Activated CD4-positive, alpha-beta T cell treated with anti-CD3 and anti-CD28 coated beads, Interleukin-2, amount 50 U/mL, for 16 hours (primary cell): ENCODE results near the gene SMIM35.

Experiments used
- DNase-seq: peaks from one replicate; pipeline ENCODE4 v3.0.0-alpha.2; 2020

Gene SMIM35

DNA sequence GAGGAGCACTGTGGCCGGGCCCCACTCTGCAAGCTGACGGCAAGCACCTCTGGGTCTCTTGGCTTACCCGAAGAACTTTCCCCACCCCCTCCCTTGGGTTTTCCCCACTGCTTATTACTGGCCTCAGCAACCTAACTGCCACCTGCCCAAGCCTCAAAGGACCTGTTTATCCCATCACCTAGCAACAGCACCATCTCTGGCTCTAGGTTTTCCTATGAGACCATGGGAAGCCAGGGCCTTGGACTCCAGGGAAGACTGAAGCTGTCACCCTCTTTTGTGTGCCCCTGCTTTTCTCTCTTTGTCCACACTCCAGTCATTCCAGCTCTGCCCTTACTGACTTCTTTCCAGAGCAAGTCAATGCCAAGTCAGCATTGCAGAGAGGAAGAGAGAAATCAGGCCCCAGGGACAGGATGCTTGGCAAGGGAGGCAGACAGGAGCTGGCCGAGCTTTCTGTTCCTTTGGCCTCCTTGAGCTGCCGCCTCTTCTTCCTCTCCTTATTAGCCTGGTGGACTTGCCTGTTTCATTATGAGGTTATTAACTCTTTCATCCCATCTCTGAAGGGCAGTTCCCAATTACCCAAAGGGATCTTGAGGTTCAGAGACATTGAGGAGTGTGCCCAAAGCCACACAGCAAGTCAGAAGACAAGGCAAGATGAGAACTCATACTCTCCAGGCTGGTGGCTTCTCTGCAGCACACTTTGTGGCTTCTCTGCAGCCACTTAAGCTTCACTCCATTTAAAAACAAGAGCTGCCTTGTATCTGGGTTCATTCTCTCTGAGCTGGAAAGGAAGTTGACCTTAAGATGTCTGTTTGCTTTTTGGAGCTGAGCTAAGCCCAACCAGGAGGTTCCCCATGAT is at the start of gene SMIM35:
Gene SMIM35 (minus strand): TSS at position 51 of the 856 bp plus-strand sequence. CDS start 206 bp downstream, outside the sequence.
- DNase-seq: no peak

DNA sequence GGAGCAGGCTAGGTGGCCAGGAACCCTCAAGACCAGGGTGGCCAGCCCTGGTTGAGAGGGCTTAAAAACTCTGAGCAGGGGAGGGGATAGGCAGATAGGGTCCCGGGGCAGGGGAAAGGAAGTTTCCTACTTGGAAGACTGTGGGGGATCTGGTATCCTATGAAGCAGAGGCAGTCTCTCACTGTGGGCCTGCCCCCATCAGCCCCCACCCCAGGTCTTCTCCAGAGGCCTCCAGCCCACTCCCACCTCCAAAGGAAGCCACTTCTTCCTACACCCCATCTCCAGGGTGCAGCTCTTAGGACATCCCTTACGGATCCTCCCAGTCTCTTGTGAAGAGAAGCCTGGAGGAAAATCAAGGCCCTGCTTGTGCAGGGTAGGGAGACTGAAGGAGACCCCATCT is 49.6 kb upstream of the SMIM35 start:
- no peak for DNase-seq

DNA sequence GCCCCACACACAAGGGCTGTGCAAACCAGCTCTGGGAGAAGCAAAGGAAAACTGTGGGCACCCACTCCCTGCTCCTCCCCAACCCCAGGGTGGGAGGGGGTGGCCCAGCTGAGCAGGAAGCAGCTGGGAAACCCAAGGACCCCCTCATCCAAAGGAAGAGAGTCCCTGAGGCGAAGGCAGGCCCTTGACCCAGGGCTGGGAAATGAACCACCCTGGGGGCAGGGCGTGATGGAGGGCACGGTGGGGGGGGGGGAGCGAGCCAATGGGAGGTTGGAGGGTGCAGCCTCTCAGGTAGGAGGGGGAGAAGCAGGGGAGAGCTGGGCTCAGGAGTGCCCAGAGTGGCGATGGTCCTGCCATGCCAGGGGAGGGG is 49.0 kb upstream of the SMIM35 start:
- no peak for DNase-seq

DNA sequence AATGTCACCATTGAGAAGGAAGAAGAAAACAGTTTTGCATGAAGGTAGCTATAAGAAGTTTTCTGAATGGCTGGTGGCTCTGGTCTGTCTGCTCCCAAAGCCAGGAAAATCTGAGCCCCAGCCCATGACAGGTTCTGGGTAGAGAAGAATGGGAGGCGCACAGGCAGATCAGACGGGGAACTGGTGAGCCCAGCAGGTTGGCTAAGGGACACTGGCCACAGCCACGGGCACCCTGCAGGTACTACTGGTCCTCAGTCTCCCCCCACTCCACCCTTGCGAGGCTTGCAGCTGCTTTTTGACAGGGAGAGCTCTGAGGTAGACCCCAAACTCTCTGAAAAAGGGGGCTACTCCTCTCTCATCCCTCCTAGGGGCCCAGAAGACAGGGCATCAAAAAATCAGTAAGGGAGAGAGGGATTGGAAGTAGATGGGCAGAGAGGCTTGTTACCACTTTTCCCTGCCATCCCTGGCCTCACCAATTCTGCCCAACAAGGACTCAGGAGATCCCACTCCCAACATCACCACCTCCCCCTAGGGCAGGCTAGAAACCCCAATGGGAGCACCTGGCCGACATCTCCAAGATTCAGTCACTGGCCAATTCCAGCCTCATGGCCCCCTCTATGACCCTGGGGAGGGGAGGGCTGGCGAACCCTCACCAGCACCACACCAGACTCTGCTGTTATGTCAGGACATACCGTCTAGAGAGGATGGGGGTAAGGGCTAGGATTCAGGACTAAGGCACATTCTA is 48.5 kb upstream of the SMIM35 start:
- no peak for DNase-seq

DNA sequence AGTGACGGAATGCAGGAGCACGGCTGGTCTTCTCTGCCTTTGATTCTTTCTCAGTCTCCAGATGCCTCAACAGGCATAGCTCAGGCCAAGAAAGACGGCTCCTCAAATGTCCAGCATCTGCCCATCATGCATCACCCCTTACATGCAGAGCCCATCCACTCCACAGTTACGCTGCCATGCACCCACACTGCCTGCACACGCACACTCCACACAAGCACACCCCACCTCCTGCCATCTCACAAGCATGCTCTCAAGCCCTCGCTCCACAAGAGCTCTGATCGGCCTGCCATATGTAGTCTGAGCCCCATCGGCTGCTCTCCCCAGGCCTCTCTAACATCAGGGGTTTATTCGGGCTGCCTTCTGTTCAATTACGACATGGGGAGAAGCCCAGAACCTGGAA is 47.1 kb upstream of the SMIM35 start:
- no peak for DNase-seq

DNA sequence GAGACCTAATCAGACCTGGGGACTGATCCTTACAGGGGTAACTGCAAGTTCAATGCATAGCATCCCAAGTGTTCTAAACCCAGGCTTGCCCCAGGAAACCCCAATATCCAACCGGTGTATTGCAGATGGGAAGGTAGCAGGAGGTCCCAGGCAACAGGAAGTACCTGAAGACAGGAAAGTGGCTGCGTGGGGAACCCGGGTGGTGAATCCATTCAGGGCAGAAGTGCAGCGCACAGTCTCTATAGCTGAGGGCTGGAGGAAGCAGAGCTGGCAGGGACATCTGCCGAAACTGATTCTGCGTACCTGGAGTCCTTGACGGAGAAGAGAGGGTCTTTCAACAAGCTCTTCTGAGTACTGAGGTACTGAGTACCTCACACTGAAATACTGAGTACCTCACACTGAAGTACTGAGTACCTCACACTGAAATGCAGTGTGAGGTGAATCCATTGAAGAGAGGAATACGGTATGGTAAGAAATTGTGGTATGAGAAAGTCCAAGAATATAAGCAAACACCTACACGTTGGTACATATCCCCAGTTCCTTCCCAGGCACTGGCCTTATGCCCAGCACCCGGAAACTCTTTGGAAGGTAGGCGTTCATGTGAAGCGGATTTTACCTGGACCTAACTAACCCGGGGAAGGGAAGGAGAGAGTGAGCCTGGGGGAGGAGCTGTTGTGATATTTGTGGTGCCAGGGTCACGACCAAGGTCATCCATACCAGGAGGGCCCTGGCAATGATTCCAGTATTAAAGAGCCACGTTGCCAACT is 45.8 kb upstream of the SMIM35 start:
- no peak for DNase-seq

DNA sequence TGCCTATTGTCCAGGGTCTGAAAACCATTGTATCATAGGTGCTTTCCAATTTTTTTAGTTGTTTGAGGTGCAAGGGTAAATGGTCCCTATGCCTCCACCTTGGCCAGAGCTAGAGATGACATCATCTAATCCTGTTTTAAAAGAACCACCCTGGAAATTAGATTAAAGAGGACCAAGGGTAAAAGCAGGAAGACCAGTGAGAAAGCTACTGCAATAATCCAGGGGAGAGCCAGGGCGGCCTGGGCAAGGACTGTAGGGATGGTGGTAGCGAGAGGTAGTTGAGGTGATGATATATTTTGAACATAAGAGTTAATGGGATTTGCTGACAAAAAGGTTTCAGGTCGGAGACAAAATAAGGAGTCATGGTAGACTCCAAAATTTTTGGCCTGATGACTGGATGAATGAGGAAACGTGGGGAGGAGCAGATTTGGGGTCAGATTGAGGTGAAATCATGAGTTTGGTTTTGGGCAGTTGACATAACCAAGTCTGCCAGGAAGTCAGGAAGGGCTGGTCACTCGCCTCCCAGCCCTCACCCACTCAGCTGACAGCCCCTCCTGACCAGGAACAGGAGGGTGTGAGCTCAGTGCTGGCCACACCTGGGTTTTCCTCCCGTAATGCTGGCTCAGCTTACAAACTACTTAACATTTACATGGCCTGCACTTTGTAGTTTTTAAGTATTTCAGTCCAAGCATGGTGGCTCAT is 42.9 kb upstream of the SMIM35 start:
- DNase-seq: no peak

DNA sequence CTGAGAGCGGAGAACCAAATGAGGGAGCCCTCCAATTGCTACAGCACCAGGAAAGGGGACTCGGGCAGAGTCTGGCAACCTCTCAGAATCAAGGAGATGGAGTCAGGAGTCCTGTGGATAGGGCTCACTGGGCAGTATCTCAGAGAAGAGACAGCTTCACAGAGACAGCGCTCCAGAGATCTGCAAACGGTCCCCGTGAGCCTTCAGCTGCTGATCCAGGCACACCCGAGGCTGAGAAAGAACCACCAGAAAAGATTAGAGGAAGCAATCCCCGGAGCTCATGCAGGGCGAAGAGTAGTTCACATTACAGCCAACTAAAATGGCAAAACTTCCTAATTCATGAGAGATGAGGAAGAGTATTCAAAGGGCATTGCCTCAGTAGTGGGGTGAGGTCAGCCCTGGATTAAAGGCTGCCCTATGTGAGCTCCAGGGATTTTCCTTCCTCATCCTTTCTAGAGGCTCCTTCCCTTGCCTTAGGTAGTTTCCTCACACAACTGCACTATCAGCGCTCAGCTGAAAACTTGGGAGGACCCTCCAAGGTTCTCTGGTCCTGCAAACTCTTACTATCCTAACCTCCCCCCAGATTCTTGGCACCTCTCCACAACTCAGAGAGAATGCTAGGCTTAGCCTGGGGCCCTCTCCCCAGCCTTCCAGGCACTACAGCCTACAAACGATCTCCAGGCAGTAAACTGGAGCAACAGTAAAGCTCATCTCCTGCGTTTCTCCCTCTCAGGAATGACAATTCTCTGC is 42.1 kb upstream of the SMIM35 start:
- no peak for DNase-seq

DNA sequence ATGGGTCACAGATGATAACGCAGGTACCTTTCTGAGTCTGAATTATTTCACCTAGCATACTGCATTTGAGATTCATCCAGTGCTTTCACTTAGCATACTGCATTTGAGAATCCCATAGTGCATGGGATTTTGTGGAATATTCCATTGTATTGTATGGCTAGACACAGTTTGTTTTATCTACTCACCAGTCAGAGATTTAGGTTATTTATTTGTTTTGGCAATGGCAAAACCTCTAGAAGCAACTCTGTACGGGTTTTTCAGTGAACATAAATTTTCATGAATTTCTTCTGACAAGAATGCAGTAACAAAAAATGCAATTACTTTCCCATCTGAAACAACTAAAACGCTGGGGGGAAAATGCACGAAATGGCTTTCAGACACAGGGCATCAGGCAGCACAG is 41.5 kb upstream of the SMIM35 start:
- DNase-seq: no peak

DNA sequence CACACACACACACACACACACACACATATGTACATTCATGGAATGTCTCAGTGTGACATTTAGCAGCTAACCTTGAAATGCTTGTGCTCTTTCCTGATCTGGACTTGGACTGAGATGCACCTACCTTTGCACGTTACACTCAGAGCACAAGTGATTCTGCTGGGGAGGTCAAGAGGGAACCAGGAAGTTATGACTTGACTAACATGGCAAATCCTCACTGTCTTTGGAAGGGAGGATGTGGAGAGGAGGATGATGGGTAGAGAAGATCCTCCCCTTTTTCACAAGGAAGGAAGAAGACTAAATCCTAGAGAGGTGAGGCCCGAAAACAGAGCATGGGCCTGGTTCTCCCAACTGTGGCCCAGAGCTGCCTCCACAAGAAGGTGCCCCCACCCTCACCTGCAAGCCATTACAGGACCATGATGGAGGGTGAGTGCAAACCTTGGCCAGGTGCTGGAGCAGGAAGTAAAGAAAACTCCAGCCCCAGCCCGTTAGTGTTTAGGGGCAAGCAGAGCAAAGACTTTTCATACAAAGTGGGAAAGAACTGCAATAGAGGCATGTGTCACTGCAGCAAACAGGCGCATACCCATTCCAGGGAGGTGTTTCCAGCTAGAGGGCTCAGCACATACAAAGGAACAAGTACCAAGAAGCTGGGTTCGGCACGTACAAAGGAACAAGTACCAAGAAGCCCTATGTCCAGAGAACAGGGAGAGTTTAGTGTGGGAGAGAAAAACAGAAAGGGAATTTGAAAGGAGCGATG is 39.5 kb upstream of the SMIM35 start:
- peak; percentile 6 for DNase-seq

DNA sequence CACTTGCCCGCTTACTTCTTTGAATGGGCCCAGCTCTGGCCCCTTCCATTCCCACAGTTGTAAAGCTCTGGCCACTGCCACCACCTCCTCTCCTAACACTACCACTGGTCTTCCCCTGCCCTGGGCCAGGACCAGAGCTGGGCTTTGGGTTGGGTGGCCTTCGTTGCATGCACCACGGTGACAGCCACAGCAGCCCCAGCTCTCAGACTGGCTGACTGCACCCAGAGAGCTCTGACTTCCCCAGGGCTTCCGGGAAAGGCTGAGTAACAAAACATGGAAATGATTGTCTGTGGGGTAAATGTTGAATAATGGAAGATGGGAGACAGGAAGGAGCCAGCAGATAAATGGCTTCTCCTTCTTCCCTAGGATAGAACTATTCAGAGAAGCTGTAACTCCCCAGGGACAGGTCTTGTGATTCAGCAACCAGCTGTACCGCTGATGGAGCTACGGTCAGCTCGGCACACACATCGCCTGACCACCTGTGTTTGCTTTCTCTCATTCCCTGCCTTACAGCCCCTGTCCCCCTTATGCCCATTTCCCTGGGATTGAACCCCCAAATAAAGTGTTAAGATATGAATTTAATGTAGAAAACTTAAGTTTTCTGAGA is 38.3 kb upstream of the SMIM35 start:
- no peak for DNase-seq

DNA sequence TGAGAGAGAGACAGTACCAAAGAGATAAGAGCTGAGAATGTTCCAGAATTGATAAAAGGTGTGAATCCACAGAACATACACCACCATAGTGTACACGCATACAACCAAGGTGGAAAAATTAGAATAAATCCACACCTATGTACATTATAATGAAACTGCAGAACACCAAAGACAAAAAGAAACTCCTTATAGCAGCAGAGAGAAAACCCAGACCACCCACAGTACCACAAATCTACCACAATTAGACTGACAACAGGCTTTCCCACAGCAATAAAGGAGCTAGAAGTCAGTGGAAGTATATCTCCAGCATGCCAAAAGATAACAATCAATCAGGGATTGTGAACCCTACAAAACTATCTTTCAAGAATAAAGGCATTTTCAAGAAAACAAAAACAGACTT is 34.0 kb upstream of the SMIM35 start:
- DNase-seq: no peak

DNA sequence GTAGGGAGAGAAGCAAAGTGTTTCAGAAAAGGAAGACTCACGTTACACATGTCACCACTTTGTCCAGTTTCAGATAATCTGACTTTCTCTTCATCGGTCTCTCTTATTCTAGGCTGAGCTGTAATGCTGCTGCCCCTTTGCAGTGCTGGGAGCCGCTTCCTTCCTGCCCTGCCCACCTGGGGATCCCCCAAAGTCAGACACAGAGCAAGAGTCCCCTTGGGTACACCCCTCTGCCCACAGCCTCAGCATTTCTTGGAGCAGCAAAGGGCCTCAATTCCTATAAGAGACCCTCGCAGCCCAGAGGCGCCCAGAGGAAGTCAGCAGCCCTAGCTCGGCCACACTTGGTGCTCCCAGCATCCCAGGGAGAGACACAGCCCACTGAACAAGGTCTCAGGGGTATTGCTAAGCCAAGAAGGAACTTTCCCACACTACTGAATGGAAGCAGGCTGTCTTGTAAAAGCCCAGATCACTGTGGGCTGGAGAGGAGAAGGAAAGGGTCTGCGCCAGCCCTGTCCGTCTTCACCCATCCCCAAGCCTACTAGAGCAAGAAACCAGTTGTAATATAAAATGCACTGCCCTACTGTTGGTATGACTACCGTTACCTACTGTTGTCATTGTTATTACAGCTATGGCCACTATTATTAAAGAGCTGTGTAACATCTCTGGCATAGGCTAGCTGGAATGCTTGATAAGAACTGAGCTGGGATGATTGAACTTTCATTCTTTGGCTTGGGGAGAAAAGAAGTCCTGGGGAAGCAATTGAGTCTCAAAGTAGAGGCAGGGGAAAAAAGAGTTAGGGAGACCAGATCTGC is 31.2 kb upstream of the SMIM35 start:
- DNase-seq: no peak

DNA sequence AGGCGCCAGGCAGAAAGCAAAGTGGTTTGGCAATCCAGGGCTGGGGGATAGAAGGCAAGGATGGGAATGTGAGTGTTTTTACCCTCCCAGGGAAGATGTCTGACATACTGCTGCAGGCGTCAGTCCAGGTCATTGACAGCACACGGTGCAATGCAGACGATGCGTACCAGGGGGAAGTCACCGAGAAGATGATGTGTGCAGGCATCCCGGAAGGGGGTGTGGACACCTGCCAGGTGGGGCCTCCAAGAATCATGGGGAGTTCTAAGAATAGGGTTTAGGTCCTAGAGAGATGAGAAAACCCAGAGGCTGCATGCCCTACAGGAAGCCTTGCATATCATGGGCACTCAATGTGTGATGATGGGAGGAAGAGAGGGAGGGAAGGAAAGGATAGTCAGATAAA is 28.3 kb upstream of the SMIM35 start:
- DNase-seq: no peak

DNA sequence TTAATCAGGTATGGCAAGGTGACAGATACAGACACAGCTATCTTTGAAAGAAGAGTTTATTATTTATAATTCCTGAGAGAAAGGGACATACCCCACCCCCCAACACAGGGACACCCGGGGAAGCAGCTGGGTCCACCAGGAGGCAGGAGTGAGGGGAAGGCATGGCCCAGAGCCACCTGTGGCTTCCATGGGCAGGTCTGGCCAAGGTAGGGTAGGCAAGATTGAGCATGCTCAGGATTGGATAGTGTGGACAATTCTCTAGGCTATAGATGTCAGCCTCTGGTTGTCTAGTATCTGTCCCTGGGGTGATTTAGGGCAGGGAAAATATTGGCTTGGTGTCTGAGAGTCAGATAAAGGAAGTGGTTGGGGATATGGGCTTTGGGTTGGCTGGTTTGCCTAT is 27.5 kb upstream of the SMIM35 start:
- no peak for DNase-seq

DNA sequence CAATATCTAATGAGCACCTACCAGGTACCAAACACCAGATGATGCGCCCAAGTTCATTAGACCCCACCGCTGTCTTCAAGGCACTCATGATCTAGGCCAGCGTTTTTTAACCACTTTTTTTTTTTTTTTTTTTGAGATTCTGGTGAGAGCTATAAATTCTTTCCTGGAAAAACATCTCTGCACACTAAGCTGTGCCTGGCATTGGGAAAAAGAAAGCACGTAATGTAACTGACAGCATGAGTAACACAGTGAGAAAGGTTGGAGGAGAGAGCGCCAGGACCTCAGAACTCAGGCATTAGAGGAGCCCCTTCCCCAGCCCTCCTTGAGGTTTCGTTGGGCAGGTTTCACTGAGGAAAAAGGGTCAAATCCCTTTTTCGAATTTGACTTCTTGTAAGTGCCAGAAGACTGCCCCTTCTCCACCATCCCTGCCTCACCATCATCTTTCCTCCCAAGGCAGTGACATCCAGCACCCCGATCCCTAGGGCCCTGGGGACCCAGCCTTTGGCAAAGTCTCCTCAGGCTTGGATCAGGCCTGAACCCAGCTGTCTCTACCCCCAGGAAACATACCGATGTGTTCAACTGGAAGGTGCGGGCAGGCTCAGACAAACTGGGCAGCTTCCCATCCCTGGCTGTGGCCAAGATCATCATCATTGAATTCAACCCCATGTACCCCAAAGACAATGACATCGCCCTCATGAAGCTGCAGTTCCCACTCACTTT is 26.1 kb upstream of the SMIM35 start:
- DNase-seq: no peak

DNA sequence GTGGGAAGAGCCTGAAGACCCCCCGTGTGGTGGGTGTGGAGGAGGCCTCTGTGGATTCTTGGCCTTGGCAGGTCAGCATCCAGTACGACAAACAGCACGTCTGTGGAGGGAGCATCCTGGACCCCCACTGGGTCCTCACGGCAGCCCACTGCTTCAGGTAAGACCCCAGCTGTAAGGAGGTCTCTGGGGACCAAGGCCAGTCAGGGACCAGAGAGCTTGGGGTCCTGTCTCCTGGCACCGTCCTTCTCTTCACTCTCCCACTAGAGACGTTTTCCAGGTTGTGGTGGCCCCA is 24.9 kb upstream of the SMIM35 start:
- no peak for DNase-seq

DNA sequence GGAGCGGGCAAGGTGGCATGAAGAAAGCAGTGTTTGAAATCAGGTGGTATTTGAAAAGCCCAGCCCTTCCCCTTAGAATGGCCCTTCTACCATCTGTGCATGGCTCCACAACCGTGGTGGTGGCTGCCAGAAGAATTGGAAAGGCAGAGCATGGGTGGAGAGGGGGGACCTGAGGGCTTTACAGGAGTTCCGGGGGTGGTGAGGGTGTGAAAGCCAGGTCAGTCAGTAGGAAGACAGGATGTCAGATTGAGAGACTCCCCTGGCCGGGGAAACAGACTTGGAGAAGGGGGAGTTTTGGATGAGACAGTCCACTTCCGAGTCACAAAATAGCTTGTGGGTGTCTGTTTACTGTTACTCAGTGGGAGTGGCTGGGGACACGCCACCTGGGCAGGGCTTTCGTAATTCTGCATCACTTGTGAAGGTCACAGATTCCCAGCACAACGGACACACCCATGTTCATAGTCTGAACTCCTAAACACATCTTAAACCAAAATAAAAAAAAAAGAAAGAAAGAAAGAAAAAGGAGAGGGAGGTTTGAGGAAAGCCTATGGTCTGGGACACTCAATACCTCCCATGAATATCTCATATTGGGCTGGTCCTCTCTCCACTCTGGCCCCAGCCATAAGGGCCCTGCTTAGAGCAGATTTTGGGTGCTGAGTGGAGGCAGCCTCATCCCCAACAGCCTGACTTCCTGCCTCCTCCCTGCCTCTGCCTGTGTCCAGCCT is 24.4 kb upstream of the SMIM35 start:
- no peak for DNase-seq

DNA sequence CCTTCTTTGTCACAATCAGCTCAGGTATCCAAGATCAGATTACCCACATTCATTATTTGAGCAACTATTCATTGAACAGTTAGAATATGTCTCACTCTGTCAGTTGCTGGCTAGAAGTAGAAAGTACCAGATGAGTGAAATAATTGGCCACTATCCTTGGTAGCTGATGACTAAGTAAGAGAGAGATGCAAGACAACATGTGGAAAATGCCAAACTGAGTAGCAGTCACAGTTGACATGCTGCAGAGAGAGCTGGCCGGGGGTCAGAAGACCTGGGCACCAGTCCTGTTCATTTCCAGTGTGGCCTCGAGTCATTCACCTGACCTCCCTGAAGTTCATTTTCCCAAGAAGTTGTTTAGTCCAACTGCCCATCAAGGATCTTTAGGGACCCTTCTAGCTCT is 22.5 kb upstream of the SMIM35 start:
- DNase-seq: no peak
